NCI-H187 (cell line): Measurements from ENCODE around the gene NR1H3.
"Not testable (repeated sequence)": the region's sequence is repeated elsewhere in the genome, so short reads cannot be mapped to it uniquely, and the experiment has no call there.

Source experiments
- DNase-seq, 2 experiments: peaks; one replicate each; lab custom pipeline; 2025; lab: John Stamatoyannopoulos, UW

NR1H3 gene

DNA sequence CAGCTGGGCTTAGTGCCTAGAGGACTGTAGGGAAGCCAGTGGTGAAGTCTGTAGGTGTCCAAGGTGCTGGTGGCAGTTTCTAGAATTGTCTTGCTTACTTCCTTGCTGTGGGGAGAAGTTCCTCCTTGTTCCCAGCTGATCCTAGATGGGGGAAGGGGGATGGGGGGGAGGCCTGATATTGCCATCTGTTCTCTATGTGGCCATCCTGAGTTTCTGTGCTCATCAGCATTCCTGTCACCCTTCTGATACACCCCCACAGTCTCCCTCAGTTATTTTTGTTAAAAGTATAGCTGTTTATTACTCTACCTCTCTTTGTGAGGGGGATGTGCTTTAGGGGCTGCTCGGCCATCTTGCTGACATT lies 48.7 kb downstream of the NR1H3 start:
- no peak for DNase-seq

GRCh38 chr11:47308050-47308823 lies 50.4 kb downstream of the NR1H3 start:
- no peak for DNase-seq

DNA sequence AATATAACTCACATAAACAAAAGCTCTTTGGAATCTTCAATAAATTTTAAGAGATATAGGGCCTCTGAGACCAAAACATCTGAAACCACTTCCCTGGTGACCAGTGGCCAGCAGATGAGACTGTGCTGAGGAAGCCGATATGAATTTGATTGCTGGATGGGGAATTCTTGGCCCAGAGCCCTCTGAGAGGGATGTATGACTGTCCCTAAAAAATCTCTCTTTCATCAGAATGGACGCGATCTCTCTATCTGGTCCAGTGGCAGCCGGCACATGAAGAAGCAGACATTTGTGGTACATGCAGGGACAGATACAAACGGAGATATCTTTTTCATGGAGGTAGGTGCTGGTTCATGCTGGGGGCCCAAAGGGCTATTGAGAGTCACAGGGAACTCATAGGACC lies 57.2 kb downstream of the NR1H3 start:
- no peak for DNase-seq

DNA sequence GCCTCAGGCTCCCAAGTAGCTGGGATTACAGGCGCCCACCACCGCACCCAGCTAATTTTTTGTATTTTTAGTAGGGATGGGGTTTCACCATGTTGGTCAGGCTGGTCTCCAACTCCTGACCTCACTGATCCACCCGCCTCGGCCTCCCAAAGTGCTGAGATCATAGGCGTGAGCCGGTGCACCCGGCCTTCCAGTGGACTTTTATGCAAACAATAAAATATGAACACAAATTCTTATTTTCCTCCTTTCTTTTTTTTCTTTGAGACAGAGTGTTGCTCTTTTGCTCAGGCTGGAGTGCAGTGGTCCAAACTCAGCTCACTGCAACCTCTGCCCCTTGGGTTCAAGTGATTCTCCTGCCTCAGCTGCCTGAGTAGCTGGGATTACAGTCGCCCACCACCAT lies 58.7 kb downstream of the NR1H3 start:
- DNase-seq: not testable (repeated sequence)

DNA sequence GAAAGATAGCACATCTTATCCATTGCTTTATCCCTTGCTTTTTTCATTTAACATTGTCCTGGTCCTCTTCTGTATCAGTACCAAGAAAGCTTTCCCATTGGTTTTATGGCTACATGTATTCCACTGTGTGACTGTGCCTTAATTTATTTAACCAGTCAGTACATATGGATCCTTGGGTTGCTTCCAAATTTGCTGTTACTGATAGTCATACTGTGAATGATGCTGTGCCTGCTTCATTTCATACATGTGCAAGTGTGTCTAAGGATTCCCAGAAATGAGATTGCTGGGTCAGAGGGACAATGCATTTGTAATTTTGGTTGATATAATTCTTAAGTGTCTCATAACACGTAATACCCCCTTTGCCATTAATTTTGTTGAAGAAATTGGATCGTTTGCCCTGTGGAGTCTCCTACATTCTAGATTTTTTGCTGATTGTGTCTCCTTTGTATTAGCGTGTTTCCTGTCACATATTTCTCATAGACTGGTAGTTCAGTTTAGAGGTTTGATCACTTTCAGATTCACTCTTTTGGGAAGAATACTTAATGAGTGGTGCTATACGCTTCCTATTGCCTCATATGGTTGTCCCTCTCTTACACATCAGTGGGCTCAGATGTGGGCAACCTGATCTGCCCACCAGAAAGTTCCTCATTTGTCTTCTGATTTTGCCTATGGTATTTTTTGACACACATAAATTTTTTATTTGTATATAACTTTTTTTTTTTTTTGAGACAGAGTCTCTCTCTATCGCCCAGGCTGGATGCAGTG lies 59.5 kb downstream of the NR1H3 start:
- no peak for DNase-seq

GRCh38 chr11:47318166-47318565 lies 60.4 kb downstream of the NR1H3 start:
- no peak for DNase-seq
